GM12875 (cell line): Measurements from ENCODE around the gene RIC3.
"Not testable (repeated sequence)": the region's sequence is repeated elsewhere in the genome, so short reads cannot be mapped to it uniquely, and the experiment has no call there.

ENCODE experiments used
- H3K4me3 ChIP-seq: one replicate; pipeline ENCODE4 v1.5.1; 2011; ENCODE audit warnings: low read depth, low read length, control low read depth
- TF ChIP-seq, protein P1 (sequence below): IDR thresholded peaks from 2 replicates; pipeline ENCODE4 v1.5.1; 2011; ENCODE audit warnings: low read depth, mild to moderate bottlenecking, control low read depth, inconsistent platforms, low read length, moderate library complexity, borderline replicate concordance; ENCODE audit not compliant: insufficient read depth

The RIC3 gene

DNA sequence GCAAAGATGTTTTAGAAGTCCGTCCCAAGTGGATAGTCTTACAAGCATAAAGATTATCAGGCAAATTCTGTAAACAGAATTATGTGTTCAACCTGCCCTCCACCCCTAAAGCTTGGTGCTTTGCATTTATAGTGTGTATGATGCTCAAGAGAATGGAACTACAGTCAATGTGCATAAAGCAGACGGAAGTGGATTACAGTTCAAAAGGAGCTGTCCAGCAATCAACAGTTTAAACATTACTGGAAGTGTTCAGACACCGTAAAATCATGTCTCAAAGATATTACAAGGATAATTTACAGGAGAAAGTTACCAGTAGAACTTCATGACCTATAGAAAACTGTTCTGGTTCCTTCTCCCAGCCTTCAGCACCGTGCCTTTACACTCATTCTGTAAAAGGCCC is 1.0 kb downstream of the RIC3 start:
- TF ChIP-seq, protein P1, sequence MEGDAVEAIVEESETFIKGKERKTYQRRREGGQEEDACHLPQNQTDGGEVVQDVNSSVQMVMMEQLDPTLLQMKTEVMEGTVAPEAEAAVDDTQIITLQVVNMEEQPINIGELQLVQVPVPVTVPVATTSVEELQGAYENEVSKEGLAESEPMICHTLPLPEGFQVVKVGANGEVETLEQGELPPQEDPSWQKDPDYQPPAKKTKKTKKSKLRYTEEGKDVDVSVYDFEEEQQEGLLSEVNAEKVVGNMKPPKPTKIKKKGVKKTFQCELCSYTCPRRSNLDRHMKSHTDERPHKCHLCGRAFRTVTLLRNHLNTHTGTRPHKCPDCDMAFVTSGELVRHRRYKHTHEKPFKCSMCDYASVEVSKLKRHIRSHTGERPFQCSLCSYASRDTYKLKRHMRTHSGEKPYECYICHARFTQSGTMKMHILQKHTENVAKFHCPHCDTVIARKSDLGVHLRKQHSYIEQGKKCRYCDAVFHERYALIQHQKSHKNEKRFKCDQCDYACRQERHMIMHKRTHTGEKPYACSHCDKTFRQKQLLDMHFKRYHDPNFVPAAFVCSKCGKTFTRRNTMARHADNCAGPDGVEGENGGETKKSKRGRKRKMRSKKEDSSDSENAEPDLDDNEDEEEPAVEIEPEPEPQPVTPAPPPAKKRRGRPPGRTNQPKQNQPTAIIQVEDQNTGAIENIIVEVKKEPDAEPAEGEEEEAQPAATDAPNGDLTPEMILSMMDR = no peak
- H3K4me3 ChIP-seq = no peak overlapping the region

DNA sequence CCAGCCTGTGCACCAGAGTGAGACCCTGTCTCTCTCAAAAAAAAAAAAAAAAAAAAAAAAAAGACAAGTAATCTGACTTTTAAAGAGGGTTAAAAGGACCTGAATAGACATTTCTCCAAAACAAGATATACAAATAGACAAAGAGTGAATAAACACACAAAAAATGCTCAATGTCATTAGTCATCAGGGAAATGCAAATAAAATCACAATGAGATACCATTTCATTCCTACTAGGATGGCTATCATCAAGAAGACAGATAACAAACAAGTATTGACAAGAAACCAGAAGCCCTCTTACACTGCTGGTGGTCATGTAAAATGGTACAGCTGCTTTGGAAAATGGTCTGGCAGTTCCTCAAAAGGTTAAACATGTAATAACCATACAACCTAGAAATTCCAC is 4.1 kb downstream of the RIC3 start:
- no peak overlapping the region for H3K4me3 ChIP-seq
- TF ChIP-seq, protein P1 = no peak

- not testable (repeated sequence) for H3K4me3 ChIP-seq
These were observed 7.1 kb downstream of the RIC3 start for GRCh38 chr11:8161627-8162304.

- no peak overlapping the region for H3K4me3 ChIP-seq
- TF ChIP-seq, protein P1 = no peak
These were observed 11.9 kb downstream of the RIC3 start for GRCh38 chr11:8156877-8157276.

DNA sequence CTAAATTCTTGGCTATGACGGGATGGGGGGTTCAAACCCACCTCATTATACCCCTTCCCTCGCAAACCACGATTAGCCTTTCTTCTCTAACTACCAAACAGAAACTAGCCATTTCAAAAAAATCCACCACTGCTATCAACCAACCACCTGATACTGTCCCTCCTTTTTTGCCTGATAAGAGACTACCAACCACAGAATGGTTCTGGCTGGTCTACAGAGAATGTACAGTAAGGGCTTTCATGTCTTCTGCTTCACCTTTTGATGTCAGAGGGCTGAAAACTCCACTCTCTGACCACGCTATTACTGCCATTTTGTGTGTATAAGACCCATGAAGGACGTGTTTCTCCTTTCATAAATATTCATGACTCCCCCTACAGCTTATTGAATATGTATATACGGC is 19.1 kb downstream of the RIC3 start:
- no peak overlapping the region for H3K4me3 ChIP-seq
- TF ChIP-seq, protein P1 = no peak

GRCh38 chr11:8138526-8138925 is 30.3 kb downstream of the RIC3 start:
- H3K4me3 ChIP-seq = no peak overlapping the region
- TF ChIP-seq, protein P1 = no peak

DNA sequence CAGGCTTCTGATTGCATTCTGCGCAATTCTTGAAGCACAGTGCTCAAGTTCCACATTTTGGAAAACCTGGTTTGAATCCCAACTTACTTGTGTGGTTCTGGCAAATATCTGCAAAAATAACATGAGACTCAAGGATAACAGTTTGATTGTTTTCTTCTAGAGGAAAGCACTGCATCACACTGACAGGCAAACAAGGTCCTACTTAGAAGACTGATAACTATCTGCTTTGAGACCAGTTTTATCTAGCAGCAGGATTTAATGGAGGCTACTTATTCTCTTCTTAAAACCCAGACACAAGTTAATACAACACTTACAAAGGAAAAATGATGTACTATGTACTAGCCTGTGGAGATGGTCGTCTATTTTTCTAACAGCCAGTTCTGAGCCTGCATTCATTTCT is 41.4 kb downstream of the RIC3 start:
- TF ChIP-seq, protein P1 = no peak

More for the DNA sequence above, 41.4 kb downstream of the RIC3 start:
- no peak overlapping the region for H3K4me3 ChIP-seq
